Naive thymus-derived CD8-positive, alpha-beta T cell (primary cell): Measurements from ENCODE around the gene CDH20. TPM values are rescaled to one million over a fixed set of nuclear protein-coding genes. Genes with fewer than 3 reads are reported as not detected.

Source experiments
- ATAC-seq, 2 donors: fragments of 150-1000 bp; cut with Tn5 transposase in 1 of 2; sonication (Bioruptor Pico), chemical (Tn5 transposase) in 1 of 2; 1 replicate in 1 of 2; 2 replicates in 1 of 2; pipeline ENCODE4 v1.10.0; 2021; ENCODE audit warnings: mild to moderate bottlenecking in 2 of 2, moderate library complexity in 2 of 2
- POLR2A ChIA-PET: fragments of 350-600 bp; sonication (Branson Sonifier 250); formaldehyde crosslinking; loops from one replicate; lab custom pipeline; 2021; ENCODE audit warnings: antibody characterized with exemption; lab: Charles Lee
- DNase-seq, 10 donors: peaks; one replicate each; pipeline versions ENCODE4 v3.0.0 to v3.0.0-alpha.2; 2020 to 2022
- H3K27ac Mint-ChIP-seq, 10 donors: one replicate each; pipeline ENCODE4 v1.8.0; 2020 to 2022; ENCODE audit warnings: mild to moderate bottlenecking in 10 of 10, mixed read lengths in 10 of 10, moderate library complexity in 4 of 10, inconsistent platforms in 1 of 10
- H3K27me3 Mint-ChIP-seq, 5 donors: one replicate each; pipeline ENCODE4 v1.8.0; 2021 to 2022; ENCODE audit warnings: mixed read lengths in 5 of 5
- H3K36me3 Mint-ChIP-seq, 3 donors: one replicate each; pipeline ENCODE4 v1.8.0; 2020 to 2022; ENCODE audit warnings: mixed read lengths in 3 of 3, mild to moderate bottlenecking in 2 of 3, inconsistent platforms in 1 of 3
- H3K4me1 Mint-ChIP-seq, 4 donors: one replicate each; pipeline ENCODE4 v1.8.0; 2021 to 2022; ENCODE audit warnings: mixed read lengths in 4 of 4
- H3K4me3 Mint-ChIP-seq, 10 donors: one replicate each; pipeline ENCODE4 v1.8.0; 2020 to 2022; ENCODE audit warnings: mild to moderate bottlenecking in 10 of 10, mixed read lengths in 10 of 10, moderate library complexity in 6 of 10, inconsistent platforms in 1 of 10
- H3K9me3 Mint-ChIP-seq, 9 donors: one replicate each; pipeline ENCODE4 v1.8.0; 2020 to 2022; ENCODE audit warnings: mixed read lengths in 9 of 9, mild to moderate bottlenecking in 3 of 9, inconsistent platforms in 1 of 9, moderate library complexity in 1 of 9
- polyA plus RNA-seq, 3 donors: library from polyadenylated mRNA; unstranded; fragments of 300-500 nt; fragmentation: Illumina TruSeq; gene quantifications; one replicate each; pipeline ENCODE4 v1.2.3, GENCODE V29; 2021
- total RNA-seq, 8 experiments: library from RNA in 2 of 8; stranded (reverse) in 2 of 8; gene quantifications; one replicate each; pipeline ENCODE4 v1.2.3 and lab custom pipeline; 2021 to 2026

The CDH20 gene
- total and polyA plus RNA-seq, 5 experiments from 2014 or later: 0.06 to 0.60 (median 0.21) TPM; not detected in 2

DNA sequence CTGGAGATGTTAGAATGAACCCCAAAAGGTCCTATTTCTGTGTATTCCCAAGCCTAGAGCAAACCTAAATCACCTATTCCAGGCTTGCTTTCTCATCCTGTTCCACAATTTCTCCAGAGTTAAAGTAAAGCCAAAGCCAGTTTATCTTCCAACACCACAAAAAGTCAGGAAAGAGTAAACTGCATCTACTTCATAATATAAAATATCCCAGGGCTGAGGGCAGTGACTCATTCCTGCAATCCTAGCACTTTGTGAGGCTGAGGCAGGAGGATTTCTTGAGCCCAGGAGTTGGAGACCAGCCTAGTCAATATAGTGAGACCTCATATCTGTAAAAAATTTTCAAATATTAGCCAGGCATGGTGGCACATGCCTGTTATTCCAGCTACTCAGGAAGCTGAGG, 241.4 kb downstream of the CDH20 start:
- ATAC-seq (no peak), DNase-seq (no peak)
- H3K27me3 Mint-ChIP-seq: peaks cover 18 to 61% (median 25%) of the 10 kb centered on the region in 5 donors
- peaks cover 0 to 11% (median 5%) of the 10 kb centered on the region in 9 donors for H3K9me3 Mint-ChIP-seq
- H3K4me3 Mint-ChIP-seq: no peak overlapping the region
- no peaks in the 10 kb centered on the region for H3K36me3 Mint-ChIP-seq
- H3K4me1 Mint-ChIP-seq: peaks cover 0 to 8% (median under 1%) of the 10 kb centered on the region in 4 donors
- POLR2A ChIA-PET: no interaction called here
- no peak overlapping the region for H3K27ac Mint-ChIP-seq

- Mint-ChIP-seq H3K36me3 (no peaks in the 10 kb centered on the region), H3K4me3 (no peak overlapping the region), H3K9me3 (peaks cover 0 to 11% (median 5%) of the 10 kb centered on the region in 9 donors), H3K27ac (no peak overlapping the region), H3K27me3 (peaks cover 21 to 63% (median 24%) of the 10 kb centered on the region in 5 donors), H3K4me1 (peaks cover 0 to 8% (median under 1%) of the 10 kb centered on the region in 4 donors)
- POLR2A ChIA-PET: no interaction called here
- ATAC-seq (no peak), DNase-seq (no peak)
These were observed 242.2 kb downstream of the CDH20 start for GRCh38 chr18:61575419-61575818.

DNA sequence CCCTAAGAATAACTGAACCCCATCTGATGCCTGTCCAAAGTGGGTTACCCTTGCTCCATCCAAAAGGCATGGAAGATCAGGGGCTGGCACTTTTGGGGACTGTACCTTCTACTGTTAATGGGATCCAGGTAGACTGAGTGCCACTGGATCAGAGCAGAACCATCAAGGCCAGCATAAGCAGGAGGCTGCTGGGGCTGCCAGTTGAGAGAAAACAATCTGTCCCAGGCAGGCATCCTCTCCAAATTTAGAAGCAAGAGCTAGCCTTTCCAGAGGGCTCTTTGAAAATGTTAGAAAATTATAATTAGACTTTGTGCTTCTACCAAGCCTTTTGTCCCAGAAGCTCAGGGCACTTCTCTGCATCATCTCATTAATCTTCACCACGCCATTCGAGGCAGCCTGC, 245.6 kb downstream of the CDH20 start:
- POLR2A ChIA-PET: no interaction called here
- no peaks in the 10 kb centered on the region for H3K36me3 Mint-ChIP-seq
- H3K4me3 Mint-ChIP-seq: no peak overlapping the region

DNA sequence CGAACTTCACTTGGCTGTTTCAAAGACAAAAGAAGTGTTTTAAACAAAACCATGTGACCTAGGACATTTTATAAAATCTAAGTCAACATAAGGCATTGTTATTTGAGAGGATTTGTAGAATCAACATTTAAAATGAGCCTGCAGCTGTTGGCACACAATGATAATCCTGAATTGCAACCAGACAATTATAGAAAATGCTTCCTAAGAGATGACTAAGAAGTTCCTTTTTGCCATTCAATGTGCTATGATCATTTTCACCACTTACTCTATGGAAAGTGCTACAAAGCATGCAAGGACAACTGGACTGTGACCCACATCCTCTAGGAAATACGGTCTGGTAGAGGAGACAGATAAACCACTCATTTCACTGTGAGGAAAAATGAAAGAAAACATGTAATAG, 246.4 kb downstream of the CDH20 start:
- POLR2A ChIA-PET: no interaction called here
- no peak overlapping the region for H3K27ac Mint-ChIP-seq
- H3K9me3 Mint-ChIP-seq: no peaks in the 10 kb centered on the region
- H3K27me3 Mint-ChIP-seq: peaks cover 29 to 76% (median 50%) of the 10 kb centered on the region in 5 donors
- DNase-seq: no peak
- H3K4me1 Mint-ChIP-seq: peaks cover 4 to 9% (median 8%) of the 10 kb centered on the region in 4 donors
- no peak overlapping the region for H3K4me3 Mint-ChIP-seq
- no peak for ATAC-seq
- no peaks in the 10 kb centered on the region for H3K36me3 Mint-ChIP-seq

More for the DNA sequence above, 245.6 kb downstream of the CDH20 start:
- no peak overlapping the region for H3K27ac Mint-ChIP-seq
- H3K4me1 Mint-ChIP-seq: peaks cover 4 to 9% (median 8%) of the 10 kb centered on the region in 4 donors
- H3K9me3 Mint-ChIP-seq: peaks cover 0 to 5% (median 0%) of the 10 kb centered on the region in 9 donors
- DNase-seq: no peak
- no peak for ATAC-seq
- peaks cover 29 to 77% (median 50%) of the 10 kb centered on the region in 5 donors for H3K27me3 Mint-ChIP-seq

GRCh38 chr18:61580046-61580445, 246.8 kb downstream of the CDH20 start:
- Mint-ChIP-seq H3K27me3 (peaks cover 29 to 76% (median 50%) of the 10 kb centered on the region in 5 donors), H3K4me3 (no peak overlapping the region), H3K27ac (no peak overlapping the region), H3K9me3 (no peaks in the 10 kb centered on the region), H3K4me1 (peaks cover 4 to 9% (median 8%) of the 10 kb centered on the region in 4 donors), H3K36me3 (no peaks in the 10 kb centered on the region)
- ATAC-seq: no peak
- POLR2A ChIA-PET: no interaction called here
- DNase-seq: no peak

- H3K27ac Mint-ChIP-seq: peak overlapping the region in 2 of 10 donors; percentile 48 to 76
- DNase-seq (peak; percentile 29 to 76 (median 62)), ATAC-seq (peak; percentile 84 to 94)
- H3K27me3 Mint-ChIP-seq: peaks cover 28 to 77% (median 45%) of the 10 kb centered on the region in 5 donors
- no peaks in the 10 kb centered on the region for H3K36me3 Mint-ChIP-seq
- no peaks in the 10 kb centered on the region for H3K9me3 Mint-ChIP-seq
- peak overlapping the region in 8 of 10 donors; percentile 26 to 74 (median 48) for H3K4me3 Mint-ChIP-seq
- peaks cover 4 to 9% (median 8%) of the 10 kb centered on the region in 4 donors for H3K4me1 Mint-ChIP-seq
- POLR2A ChIA-PET: no interaction called here
These were observed 248.5 kb downstream of the CDH20 start for GRCh38 chr18:61581578-61582201.

DNA sequence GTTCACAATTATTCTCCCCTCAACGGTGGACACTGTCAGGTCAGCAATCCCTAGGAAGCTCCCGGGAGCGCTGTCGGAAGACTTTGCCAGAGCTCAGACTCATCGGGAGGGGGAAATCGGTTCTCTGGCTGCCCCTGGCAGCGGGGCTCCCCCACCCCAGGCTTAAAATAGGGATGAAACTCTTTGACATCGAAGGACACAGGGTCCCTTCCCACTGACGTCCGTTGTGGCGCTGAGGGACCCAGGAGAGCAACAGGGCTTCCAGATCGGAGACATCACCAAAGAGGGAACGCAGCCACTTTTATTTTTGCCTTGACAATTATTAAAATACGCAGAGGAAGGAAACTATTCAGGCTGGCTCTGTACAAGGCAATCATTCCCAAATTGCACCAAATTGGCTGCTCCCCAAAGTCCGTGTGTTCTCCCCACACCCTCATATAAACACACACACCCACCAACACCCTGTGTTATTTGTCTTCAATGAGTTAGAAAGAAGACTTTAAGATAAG, 249.0 kb downstream of the CDH20 start:
- POLR2A ChIA-PET: no interaction called here
- H3K27ac Mint-ChIP-seq: peak overlapping the region in 3 of 10 donors; percentile 39 to 76 (median 48)
- no peaks in the 10 kb centered on the region for H3K9me3 Mint-ChIP-seq
- peaks cover 28 to 78% (median 41%) of the 10 kb centered on the region in 5 donors for H3K27me3 Mint-ChIP-seq
- ATAC-seq (no peak), DNase-seq (no peak)
- H3K4me3 Mint-ChIP-seq: peak overlapping the region in 8 of 10 donors; percentile 26 to 74 (median 48)
- peaks cover 4 to 9% (median 8%) of the 10 kb centered on the region in 4 donors for H3K4me1 Mint-ChIP-seq
- no peaks in the 10 kb centered on the region for H3K36me3 Mint-ChIP-seq

- peaks cover 30 to 75% (median 41%) of the 10 kb centered on the region in 5 donors for H3K27me3 Mint-ChIP-seq
- H3K4me1 Mint-ChIP-seq: peaks cover 4 to 9% (median 8%) of the 10 kb centered on the region in 4 donors
- ATAC-seq: no peak
- peak overlapping the region in 2 of 10 donors; percentile 48 to 84 for H3K27ac Mint-ChIP-seq
- H3K9me3 Mint-ChIP-seq: no peaks in the 10 kb centered on the region
- no peak overlapping the region for H3K4me3 Mint-ChIP-seq
- H3K36me3 Mint-ChIP-seq: no peaks in the 10 kb centered on the region
- POLR2A ChIA-PET: interaction anchor here (0.6 kb wide), 1 partner anchor 145 kb away, joined by 4 read pairs; no protein-coding TSS in a partner anchor
- DNase-seq: no peak
These were observed 250.3 kb downstream of the CDH20 start for GRCh38 chr18:61583548-61583947.

DNA sequence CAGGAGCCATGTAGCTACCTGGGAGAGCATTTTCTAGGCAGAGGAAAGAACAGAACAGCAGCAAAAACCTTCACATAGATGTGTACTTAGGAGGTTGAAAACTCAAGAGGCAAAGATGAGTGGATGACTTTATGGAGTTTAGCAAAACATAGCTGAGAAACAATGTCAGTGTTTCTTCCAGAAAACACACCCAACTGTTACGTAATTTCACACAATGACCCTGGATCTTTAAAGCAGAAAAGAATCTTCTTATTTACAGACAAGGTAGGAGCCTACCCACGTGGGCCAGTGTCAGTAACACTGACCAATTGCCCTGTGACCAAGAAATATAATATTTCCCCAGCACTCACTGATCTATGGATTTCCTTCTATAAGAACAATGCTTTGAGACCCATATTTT, 254.6 kb downstream of the CDH20 start:
- POLR2A ChIA-PET: no interaction called here
- no peaks in the 10 kb centered on the region for H3K36me3 Mint-ChIP-seq

GRCh38 chr18:61589053-61589723, 256.0 kb downstream of the CDH20 start:
- Mint-ChIP-seq H3K9me3 (no peaks in the 10 kb centered on the region), H3K27ac (peak overlapping the region in 1 of 10 donors; percentile 22), H3K4me1 (no peaks in the 10 kb centered on the region), H3K4me3 (no peak overlapping the region), H3K27me3 (peaks cover 8 to 53% (median 28%) of the 10 kb centered on the region in 5 donors), H3K36me3 (no peaks in the 10 kb centered on the region)
- POLR2A ChIA-PET: no interaction called here
- DNase-seq (no peak), ATAC-seq (no peak)

More for the DNA sequence above, 254.6 kb downstream of the CDH20 start:
- Mint-ChIP-seq H3K27me3 (peaks cover 8 to 53% (median 22%) of the 10 kb centered on the region in 5 donors), H3K27ac (no peak overlapping the region), H3K9me3 (no peaks in the 10 kb centered on the region), H3K4me1 (no peaks in the 10 kb centered on the region), H3K4me3 (no peak overlapping the region)
- no peak for DNase-seq
- no peak for ATAC-seq

DNA sequence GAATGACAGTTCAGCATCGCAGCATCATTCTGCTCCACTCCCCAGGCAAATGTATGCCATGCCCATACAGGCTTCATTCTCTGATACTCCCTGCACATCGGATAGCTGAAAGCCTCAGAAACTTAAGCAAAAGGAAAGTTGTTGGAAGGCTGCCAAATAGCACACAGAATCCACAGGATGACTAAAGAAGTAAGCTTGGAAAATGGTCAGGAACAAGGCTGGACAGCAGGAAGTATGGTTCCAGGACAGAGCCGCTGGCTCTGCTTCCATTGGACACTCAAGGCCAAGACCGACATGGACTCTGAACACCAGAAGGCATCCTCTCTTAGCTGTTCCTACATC, 256.5 kb downstream of the CDH20 start:
- Mint-ChIP-seq H3K4me1 (no peaks in the 10 kb centered on the region), H3K4me3 (no peak overlapping the region), H3K36me3 (no peaks in the 10 kb centered on the region), H3K27ac (no peak overlapping the region), H3K27me3 (peaks cover 8 to 53% (median 28%) of the 10 kb centered on the region in 5 donors), H3K9me3 (no peaks in the 10 kb centered on the region)
- DNase-seq (no peak), ATAC-seq (no peak)
- POLR2A ChIA-PET: no interaction called here

DNA sequence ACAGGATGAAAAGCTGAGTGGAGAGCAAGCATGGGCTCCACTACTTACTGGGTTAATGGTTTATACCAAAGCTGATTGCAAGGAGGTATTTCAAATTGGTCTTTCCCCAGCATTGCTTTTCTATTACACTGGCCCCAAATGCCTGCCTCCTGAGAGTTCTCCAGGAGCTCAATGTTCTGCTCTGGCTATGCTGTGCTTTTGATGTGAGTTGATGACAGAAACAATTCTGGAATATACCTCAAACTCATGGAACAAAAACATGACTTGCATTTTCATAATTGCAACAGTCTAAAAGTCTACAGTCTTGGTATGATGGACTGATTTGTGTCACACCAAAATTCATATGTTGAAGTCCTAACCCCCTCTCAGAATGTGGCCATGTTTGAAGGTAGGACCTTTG, 258.0 kb downstream of the CDH20 start:
- Mint-ChIP-seq H3K4me3 (no peak overlapping the region), H3K4me1 (no peaks in the 10 kb centered on the region), H3K36me3 (no peaks in the 10 kb centered on the region), H3K27ac (no peak overlapping the region), H3K27me3 (peaks cover 8 to 40% (median 26%) of the 10 kb centered on the region in 5 donors), H3K9me3 (no peaks in the 10 kb centered on the region)
- no peak for DNase-seq
- ATAC-seq: no peak
- POLR2A ChIA-PET: no interaction called here
